Measurements from ENCODE around the gene TNNI2.

GRCh38 chr11:1834779-1835670 lies 3.8 kb upstream of the TNNI2 start, which contains the start of gene SYT8:
- no peak for TF ChIP-seq CTCF (conservative IDR thresholded peaks at IDR 0.05; ENCODE audit: low read length)
- TF ChIP-seq EZH2phosphoT487 (IDR thresholded peaks at IDR 0.05; ENCODE audit: borderline replicate concordance, low read depth, low read length) = no peak

Measured in OCI-LY7 (cell line).